Heart left ventricle (tissue), 16 donors: Measurements from ENCODE around the gene SPATA31D3. TPM values are rescaled to one million over a fixed set of nuclear protein-coding genes. Genes with fewer than 3 reads are reported as not detected.

Experiments used
- ATAC-seq, 4 donors: fragments of 200-7000 bp; cut with Tn5 transposase; one replicate each; pipeline ENCODE4 v1.9.1; 2020 to 2022; ENCODE audit warnings: moderate library complexity in 4 of 4, mild to moderate bottlenecking in 3 of 4, moderate number of reproducible peaks in 1 of 4
- DNase-seq, 5 donors: peaks; one replicate each; pipeline ENCODE4 v3.0.0-alpha.2; 2020
- H3K27ac ChIP-seq, 12 donors: fragments of 200-600 bp; sonication (generic) in 4 of 12; one replicate each; pipeline versions ENCODE4 v1.5.0 to v1.8.0; 2016 to 2022; ENCODE audit warnings: mild to moderate bottlenecking in 2 of 12
- H3K27me3 ChIP-seq, 9 donors: fragments of 200-600 bp; sonication (generic) in 2 of 9; one replicate each; pipeline versions ENCODE4 v1.5.1 to v1.8.0; 2016 to 2022; ENCODE audit warnings: mild to moderate bottlenecking in 3 of 9
- H3K36me3 ChIP-seq, 9 donors: fragments of 200-600 bp; sonication (generic) in 2 of 9; one replicate each; pipeline versions ENCODE4 v1.5.0 to v1.8.0; 2018 to 2022; ENCODE audit warnings: mild to moderate bottlenecking in 2 of 9
- H3K4me1 ChIP-seq, 12 donors: fragments of 200-600 bp; sonication (generic) in 4 of 12; one replicate each; pipeline versions ENCODE4 v1.5.0 to v1.8.0; 2016 to 2022; ENCODE audit warnings: mild to moderate bottlenecking in 3 of 12
- H3K4me3 ChIP-seq, 12 donors: fragments of 200-600 bp; sonication (generic) in 4 of 12; one replicate each; pipeline versions ENCODE4 v1.5.0 to v1.8.0; 2017 to 2022; ENCODE audit warnings: mild to moderate bottlenecking in 9 of 12, moderate library complexity in 4 of 12
- H3K9me3 ChIP-seq, 12 donors: fragments of 200-600 bp; sonication (generic) in 4 of 12; one replicate each; pipeline versions ENCODE4 v1.5.0 to v1.8.0; 2016 to 2022; ENCODE audit warnings: mild to moderate bottlenecking in 1 of 12
- POLR2A ChIP-seq, 2 donors: fragments of 450-650 bp; IDR thresholded peaks; one replicate each; pipeline ENCODE4 v1.6.1; 2017; ENCODE audit warnings: antibody characterized with exemption in 2 of 2, mild to moderate bottlenecking in 2 of 2, moderate library complexity in 2 of 2
- WGBS, 4 donors: extraction: QIAGEN DNeasy Blood & Tissue Kit in 2 of 4; methylation state at CpG; one replicate each; pipeline versions ENCODE4 v1.1.5 to v1.1.7; 2013 to 2018; 5-methylcytosine and 5-hydroxymethylcytosine counted together
- intact Hi-C, 10 donors: fragments of 100-400 bp; cut with DNase I; formaldehyde crosslinking; loops; one replicate each; pipeline versions ENCODE4 v1.11.1 to v1.14.2; 2022
- polyA plus RNA-seq, 2 donors: library from polyadenylated mRNA; stranded (reverse); fragments of 200-250 nt; gene quantifications; one replicate each; pipeline ENCODE4 v1.2.3, GENCODE V29; 2013
- total RNA-seq, 9 donors: library from RNA; depleted of rRNA in 2 of 9; stranded (reverse); fragments of >200 nt in 2 of 9; fragmentation: NEBNext Ultra II Directional in 3 of 9; extraction: Animal tissue kit (Norgen Biotek cat#: 25700) in 3 of 9; gene quantifications; one replicate each; pipeline versions ENCODE4 v1.1.0 to v1.2.4, GENCODE V29; 2016 to 2023
- TF ChIP-seq, protein P1 (sequence below), 12 donors: fragments of 200-600 bp; sonication (generic) in 4 of 12; IDR thresholded peaks; one replicate each; pipeline versions ENCODE4 v1.5.0 to v1.8.0; 2018 to 2022; ENCODE audit warnings: antibody characterized with exemption in 12 of 12, mild to moderate bottlenecking in 5 of 12
- donor health status: ischemic (EF 13 %, LVEDD 7.1; RV severe dilation, severe dysfunction).
- donor health status: healthy with polysubstance abuse.
- donor health status: DM: no; HTN: yes; CAD: no.
- donor health status: DM: no; HTN: no; CAD: no.
- donor health status: ischemic (EF 25% LVEDD 6.9; RV normal size, moderate dysfunction).
- donor health status: ischemic (EF 25% LVEDD 5.7; RV mildly dilated, moderate dysfunction).
- donor health status: healthy.
- donor health status: DM: yes; HTN: yes; CAD: no.
- donor health status: ischemic (EF 35%, LVEDD 5.7; RV mildly dilated, moderate dysfunction).
- donor health status: nonischemic (EF 11% LVEDD 7.7; RV severe dilation, severe dysfunction).
- donor health status: DM: yes; HTN: yes; CAD: no.
- donor health status: PGD.
- donor health status: ischemic (EF 29% LVEDD 5.4; RV normal size, mild dysfunction).
- donor health status: nonischemic (EF 23%, LVEDD 6.1; RV moderate dilation, normal function).

The SPATA31D3 gene
- total and polyA plus RNA-seq, 11 donors: not detected

DNA sequence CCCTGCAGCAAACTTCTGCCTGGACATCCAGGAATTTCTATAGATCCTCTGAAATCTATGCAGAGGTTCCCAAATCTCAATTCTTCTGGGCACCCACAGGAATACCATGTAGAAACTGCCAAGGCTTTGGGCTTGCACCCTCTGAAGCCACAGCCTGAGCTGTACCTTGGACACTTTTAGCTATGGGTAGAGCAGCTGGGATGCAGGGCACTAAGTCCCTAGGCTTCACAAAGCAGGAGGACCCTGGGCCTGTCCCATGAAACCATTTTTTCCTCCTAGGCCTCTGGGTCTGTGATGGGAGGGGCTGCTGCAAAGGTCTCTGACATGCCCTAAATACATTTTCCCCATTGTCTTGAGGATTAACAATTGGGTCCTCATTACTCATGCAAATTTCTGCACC, 12.3 kb downstream of the SPATA31D3 start:
- Histone ChIP-seq H3K4me3 (no peak overlapping the region), H3K27me3 (no peaks in the 10 kb centered on the region), H3K36me3 (no peaks in the 10 kb centered on the region), H3K9me3 (peaks cover 0 to 29% (median 11%) of the 10 kb centered on the region in 12 donors), H3K27ac (no peak overlapping the region), H3K4me1 (no peaks in the 10 kb centered on the region)
- DNase-seq: no peak
- no peak for ATAC-seq
- TF ChIP-seq POLR2A (IDR thresholded peaks at IDR 0.05): no peak
- TF ChIP-seq, protein P1, sequence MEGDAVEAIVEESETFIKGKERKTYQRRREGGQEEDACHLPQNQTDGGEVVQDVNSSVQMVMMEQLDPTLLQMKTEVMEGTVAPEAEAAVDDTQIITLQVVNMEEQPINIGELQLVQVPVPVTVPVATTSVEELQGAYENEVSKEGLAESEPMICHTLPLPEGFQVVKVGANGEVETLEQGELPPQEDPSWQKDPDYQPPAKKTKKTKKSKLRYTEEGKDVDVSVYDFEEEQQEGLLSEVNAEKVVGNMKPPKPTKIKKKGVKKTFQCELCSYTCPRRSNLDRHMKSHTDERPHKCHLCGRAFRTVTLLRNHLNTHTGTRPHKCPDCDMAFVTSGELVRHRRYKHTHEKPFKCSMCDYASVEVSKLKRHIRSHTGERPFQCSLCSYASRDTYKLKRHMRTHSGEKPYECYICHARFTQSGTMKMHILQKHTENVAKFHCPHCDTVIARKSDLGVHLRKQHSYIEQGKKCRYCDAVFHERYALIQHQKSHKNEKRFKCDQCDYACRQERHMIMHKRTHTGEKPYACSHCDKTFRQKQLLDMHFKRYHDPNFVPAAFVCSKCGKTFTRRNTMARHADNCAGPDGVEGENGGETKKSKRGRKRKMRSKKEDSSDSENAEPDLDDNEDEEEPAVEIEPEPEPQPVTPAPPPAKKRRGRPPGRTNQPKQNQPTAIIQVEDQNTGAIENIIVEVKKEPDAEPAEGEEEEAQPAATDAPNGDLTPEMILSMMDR (IDR thresholded peaks at IDR 0.05): no peak
- intact Hi-C loops: no loop called here

DNA sequence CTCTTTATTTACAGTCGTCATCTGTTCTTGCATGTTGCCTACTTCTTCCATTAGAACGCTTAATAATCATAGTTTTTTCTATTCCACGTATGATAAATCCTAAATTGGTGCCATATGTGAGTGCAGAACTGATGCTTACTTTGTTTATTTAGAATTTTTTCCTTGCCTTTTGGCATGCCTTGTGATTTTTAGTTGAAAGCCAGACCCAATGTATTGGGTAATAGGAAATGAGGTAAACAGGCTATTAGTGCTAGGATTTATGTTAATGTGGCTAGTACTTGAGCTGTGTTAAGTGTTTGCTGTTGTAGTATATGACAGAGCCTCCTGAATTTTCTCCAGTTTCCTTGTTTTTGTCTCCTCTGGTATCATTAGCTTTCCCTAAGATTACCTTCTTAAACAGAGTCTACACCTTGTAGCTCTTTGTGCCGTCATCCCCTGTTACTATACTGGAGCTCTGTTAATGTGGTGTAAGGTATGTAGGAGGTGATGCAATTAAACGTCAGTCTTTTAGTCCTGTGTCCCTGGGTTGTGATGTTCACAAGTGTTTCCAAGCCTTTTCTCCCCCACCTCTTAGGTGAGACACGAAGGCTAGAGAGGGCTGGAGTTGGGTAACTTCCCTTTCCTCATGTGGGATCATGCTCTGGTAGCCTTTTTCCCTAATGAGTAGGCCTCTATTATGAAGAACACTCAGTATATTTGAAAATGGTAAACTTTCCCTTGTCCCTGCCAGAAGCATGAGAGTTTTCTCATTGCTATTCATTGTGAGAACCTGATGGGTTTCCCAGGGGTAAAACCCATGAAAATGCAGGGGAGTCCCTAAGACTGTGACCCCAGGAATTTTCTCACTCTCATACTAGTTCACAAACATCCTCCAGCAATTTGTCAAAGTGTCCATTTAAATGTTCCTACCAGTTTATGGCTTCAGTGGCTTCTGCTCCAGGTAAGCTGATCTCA, 21.2 kb downstream of the SPATA31D3 start:
- H3K4me3 ChIP-seq: no peak overlapping the region
- DNase-seq: no peak
- H3K36me3 ChIP-seq: no peaks in the 10 kb centered on the region
- H3K27me3 ChIP-seq: no peaks in the 10 kb centered on the region
- TF ChIP-seq, protein P1 (IDR thresholded peaks at IDR 0.05): no peak
- no peak for TF ChIP-seq POLR2A (IDR thresholded peaks at IDR 0.05)
- peaks cover 0 to 10% (median 0%) of the 10 kb centered on the region in 12 donors for H3K9me3 ChIP-seq
- H3K4me1 ChIP-seq: no peaks in the 10 kb centered on the region
- ATAC-seq: no peak
- 77 to 83% (median 80%) methylated on average over 6 of the region's 6 CpGs for WGBS, 4 donors
- no peak overlapping the region for H3K27ac ChIP-seq
- intact Hi-C loops: no loop called here

DNA sequence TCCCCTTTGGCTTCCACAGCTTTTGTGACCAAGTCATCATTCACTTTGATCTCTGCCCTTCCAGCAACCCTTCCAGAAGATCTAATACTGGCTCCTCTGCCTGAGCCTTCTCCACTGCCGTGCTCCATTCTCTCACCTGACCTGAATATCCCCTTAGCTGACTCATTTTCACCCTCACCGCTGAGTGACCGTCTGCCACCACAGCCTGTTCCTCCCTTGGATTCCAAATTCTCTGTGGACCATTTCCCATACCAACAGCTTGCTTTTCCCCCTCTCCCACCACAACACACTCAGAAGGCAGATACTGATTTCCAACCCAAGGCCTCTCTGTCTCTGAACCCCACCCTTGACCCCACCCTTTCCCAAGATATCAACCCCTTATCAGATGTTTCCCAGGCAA, 24.7 kb downstream of the SPATA31D3 start:
- ATAC-seq: no peak
- WGBS, 4 donors: 86 to 91% (median 91%) methylated on average over 3 of the region's 3 CpGs
- intact Hi-C loops: no loop called here

DNA sequence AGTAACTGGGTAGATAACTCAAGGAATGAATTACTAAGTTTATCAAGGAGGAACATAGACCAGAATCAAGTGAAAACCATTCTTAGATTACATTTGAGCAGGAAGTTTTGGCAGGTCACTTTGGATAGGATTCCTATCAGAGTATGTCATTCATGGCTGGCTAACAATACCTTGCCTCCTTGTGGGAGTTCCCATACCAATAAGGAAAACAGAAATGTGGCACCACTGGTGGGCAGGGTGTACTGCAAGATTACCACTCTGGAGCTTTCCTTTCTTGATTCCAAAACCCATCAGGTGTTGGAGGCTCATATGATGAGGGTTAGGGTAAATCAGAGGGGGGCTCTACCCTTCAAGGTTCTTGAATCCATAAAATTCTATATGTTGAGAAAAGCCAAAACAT, 26.7 kb downstream of the SPATA31D3 start:
- Histone ChIP-seq H3K4me1 (no peaks in the 10 kb centered on the region), H3K9me3 (peaks cover 0 to 10% (median 0%) of the 10 kb centered on the region in 12 donors), H3K27ac (no peak overlapping the region), H3K27me3 (no peaks in the 10 kb centered on the region), H3K4me3 (no peak overlapping the region), H3K36me3 (no peaks in the 10 kb centered on the region)
- intact Hi-C loops: no loop called here
- ATAC-seq: no peak
- DNase-seq: no peak
- TF ChIP-seq, protein P1 (IDR thresholded peaks at IDR 0.05): no peak
- no peak for TF ChIP-seq POLR2A (IDR thresholded peaks at IDR 0.05)

More for the DNA sequence above, 24.7 kb downstream of the SPATA31D3 start:
- Histone ChIP-seq H3K4me1 (no peaks in the 10 kb centered on the region), H3K36me3 (no peaks in the 10 kb centered on the region), H3K4me3 (no peak overlapping the region), H3K27me3 (no peaks in the 10 kb centered on the region), H3K27ac (no peak overlapping the region), H3K9me3 (peaks cover 0 to 10% (median 0%) of the 10 kb centered on the region in 12 donors)
- TF ChIP-seq, protein P1 (IDR thresholded peaks at IDR 0.05): no peak
- TF ChIP-seq POLR2A (IDR thresholded peaks at IDR 0.05): no peak
- DNase-seq: no peak
